Osteoblast (primary cell): ENCODE data around the gene RPL10. TPM values are rescaled to one million over a fixed set of nuclear protein-coding genes. Genes with fewer than 3 reads are reported as not detected.

Experiments
- DNase-seq: peaks from one replicate; pipeline ENCODE4 v3.0.0; 2011; ENCODE audit warnings: low spot score, mixed read lengths; ENCODE audit not compliant: insufficient read length; ENCODE audit errors: missing footprints
- H2AFZ ChIP-seq: 2 replicates; pipeline ENCODE4 v1.6.0; 2011; ENCODE audit warnings: mild to moderate bottlenecking, low read length
- H3K27ac ChIP-seq: 2 replicates; pipeline ENCODE4 v1.5.1; 2011; ENCODE audit warnings: mild to moderate bottlenecking, low read depth, low read length, moderate library complexity
- H3K27me3 ChIP-seq: 2 replicates; pipeline ENCODE4 v1.6.0; 2012; ENCODE audit warnings: mild to moderate bottlenecking, control low read depth, inconsistent platforms, low read length, moderate library complexity; ENCODE audit not compliant: insufficient read depth
- H3K36me3 ChIP-seq: 2 replicates; pipeline ENCODE4 v1.5.1; 2011; ENCODE audit warnings: mild to moderate bottlenecking, low read length, control low read depth, moderate library complexity; ENCODE audit not compliant: insufficient read depth
- H3K4me1 ChIP-seq: 2 replicates; pipeline ENCODE4 v1.5.1; 2011; ENCODE audit warnings: mild to moderate bottlenecking, low read length, control low read depth, moderate library complexity; ENCODE audit not compliant: insufficient read depth
- H3K4me2 ChIP-seq: 2 replicates; pipeline ENCODE4 v1.6.0; 2011; ENCODE audit warnings: mild to moderate bottlenecking, low read length; ENCODE audit not compliant: insufficient read depth
- H3K4me3 ChIP-seq: fragments of 200-600 bp; sonication (generic); 3 replicates; pipeline ENCODE4 v1.5.1; 2012; ENCODE audit warnings: mild to moderate bottlenecking, low read length, inconsistent platforms; ENCODE audit not compliant: insufficient read depth
- H3K79me2 ChIP-seq: 2 replicates; pipeline ENCODE4 v1.6.0; 2012; ENCODE audit warnings: mild to moderate bottlenecking, low read length, control low read depth, inconsistent platforms; ENCODE audit not compliant: insufficient read depth
- H3K9me3 ChIP-seq: 2 replicates; pipeline ENCODE4 v1.5.1; 2011; ENCODE audit warnings: low read depth, low read length, control low read depth
- H4K20me1 ChIP-seq: 2 replicates; pipeline ENCODE4 v1.6.0; 2012; ENCODE audit warnings: mild to moderate bottlenecking, low read length, control low read depth; ENCODE audit not compliant: insufficient read depth
- total RNA-seq: library from RNA; depleted of rRNA; stranded (reverse); fragments of >200 nt; gene quantifications from 2 replicates; pipeline ENCODE4 v1.2.3, GENCODE V29; 2012
- TF ChIP-seq, protein P1 (sequence below): IDR thresholded peaks from 2 replicates; pipeline ENCODE4 v1.5.1; 2011; ENCODE audit warnings: mild to moderate bottlenecking, low read depth, low read length, moderate library complexity; ENCODE audit errors: extremely low read depth

Gene RPL10
- total RNA-seq, 1 donor: 2,517 TPM

DNA sequence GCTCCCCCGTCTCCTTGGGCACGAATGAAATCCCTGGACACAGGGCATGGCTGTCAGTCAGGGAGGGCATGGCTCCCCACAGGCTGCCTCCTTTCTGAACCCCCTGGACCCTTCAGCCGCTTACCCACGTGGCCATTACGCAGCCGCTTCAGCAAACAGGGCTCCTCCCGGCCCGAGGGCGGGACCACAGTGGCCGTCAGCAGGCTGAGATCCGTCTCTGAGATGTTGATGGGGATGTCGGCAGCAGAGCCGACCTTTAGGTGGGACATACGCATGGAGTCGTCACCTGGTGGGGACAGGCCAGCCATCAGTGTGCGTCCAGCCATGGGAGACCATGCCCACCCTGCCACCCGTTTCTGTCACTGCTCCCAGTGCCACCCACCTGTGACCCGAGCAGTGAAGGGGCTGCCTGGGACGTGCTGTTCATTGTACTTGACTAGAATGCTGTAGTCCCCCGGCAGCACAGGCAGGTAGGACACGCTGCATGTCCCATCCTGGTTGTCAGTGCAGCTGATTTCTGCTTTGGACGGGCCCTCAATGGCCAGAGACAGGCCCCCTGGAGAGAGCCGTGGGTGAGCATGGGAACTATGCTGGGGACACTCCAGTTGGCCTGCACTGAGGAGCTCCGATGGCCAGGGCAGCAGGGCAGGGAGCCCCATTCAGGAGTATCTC is 44.9 kb upstream of the RPL10 start:
- peaks cover 87% of the 10 kb centered on the region for H3K36me3 ChIP-seq
- no peak overlapping the region for H2AFZ ChIP-seq
- no peak overlapping the region for H3K4me2 ChIP-seq
- no peak for DNase-seq
- H4K20me1 ChIP-seq: peaks cover 70% of the 10 kb centered on the region
- no peaks in the 10 kb centered on the region for H3K9me3 ChIP-seq
- no peaks in the 10 kb centered on the region for H3K27me3 ChIP-seq
- no peaks in the 10 kb centered on the region for H3K4me1 ChIP-seq
- H3K4me3 ChIP-seq: no peak overlapping the region
- H3K79me2 ChIP-seq: peaks cover 17% of the 10 kb centered on the region
- H3K27ac ChIP-seq: no peak overlapping the region
- TF ChIP-seq, protein P1, sequence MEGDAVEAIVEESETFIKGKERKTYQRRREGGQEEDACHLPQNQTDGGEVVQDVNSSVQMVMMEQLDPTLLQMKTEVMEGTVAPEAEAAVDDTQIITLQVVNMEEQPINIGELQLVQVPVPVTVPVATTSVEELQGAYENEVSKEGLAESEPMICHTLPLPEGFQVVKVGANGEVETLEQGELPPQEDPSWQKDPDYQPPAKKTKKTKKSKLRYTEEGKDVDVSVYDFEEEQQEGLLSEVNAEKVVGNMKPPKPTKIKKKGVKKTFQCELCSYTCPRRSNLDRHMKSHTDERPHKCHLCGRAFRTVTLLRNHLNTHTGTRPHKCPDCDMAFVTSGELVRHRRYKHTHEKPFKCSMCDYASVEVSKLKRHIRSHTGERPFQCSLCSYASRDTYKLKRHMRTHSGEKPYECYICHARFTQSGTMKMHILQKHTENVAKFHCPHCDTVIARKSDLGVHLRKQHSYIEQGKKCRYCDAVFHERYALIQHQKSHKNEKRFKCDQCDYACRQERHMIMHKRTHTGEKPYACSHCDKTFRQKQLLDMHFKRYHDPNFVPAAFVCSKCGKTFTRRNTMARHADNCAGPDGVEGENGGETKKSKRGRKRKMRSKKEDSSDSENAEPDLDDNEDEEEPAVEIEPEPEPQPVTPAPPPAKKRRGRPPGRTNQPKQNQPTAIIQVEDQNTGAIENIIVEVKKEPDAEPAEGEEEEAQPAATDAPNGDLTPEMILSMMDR: no peak

DNA sequence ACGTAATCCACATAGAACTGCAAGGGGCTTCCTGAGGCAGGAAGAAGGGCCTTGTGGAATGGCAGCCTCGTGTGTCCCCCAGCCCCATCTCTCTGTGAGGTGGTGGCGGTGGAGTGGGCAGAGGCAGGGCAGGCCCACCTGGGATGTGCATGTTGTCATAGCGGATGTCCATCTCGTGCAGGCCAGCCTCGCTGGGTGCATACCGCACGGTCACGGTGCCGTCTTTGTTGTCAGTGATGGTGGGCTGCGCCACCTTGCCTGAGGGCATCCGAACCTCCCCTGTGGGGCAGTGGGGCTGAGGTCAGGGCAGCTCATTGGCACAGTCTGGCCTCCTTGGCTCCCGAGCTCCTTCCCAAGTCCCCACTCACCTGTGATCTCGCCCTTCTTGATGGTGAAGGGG is 44.2 kb upstream of the RPL10 start:
- Histone ChIP-seq H3K4me2 (no peak overlapping the region), H3K79me2 (peaks cover 24% of the 10 kb centered on the region), H3K27me3 (no peaks in the 10 kb centered on the region), H3K9me3 (no peaks in the 10 kb centered on the region), H4K20me1 (peaks cover 72% of the 10 kb centered on the region), H3K27ac (no peak overlapping the region), H3K4me3 (no peak overlapping the region), H2AFZ (no peak overlapping the region), H3K4me1 (no peaks in the 10 kb centered on the region), H3K36me3 (peaks cover 91% of the 10 kb centered on the region)
- TF ChIP-seq, protein P1: no peak
- DNase-seq: no peak

DNA sequence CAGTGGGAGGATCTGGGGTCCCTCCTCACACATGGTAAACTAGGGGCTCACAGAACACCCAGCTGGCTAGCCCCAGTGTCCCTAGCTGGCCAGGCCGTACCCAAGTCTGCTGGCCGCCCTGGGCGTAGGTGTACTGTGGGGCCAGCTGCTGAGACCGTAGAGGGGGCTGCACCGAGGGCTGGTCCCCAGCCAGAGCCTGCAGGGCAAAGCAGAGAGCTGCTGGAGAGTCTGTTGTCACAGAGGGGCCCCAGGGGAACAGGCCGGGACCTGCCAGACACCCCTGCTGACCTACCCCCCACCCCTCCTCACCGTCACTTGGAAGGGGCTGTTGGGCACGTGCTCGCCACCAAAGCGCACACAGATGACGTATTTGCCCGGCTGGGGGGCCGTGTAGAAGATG is 43.7 kb upstream of the RPL10 start:
- TF ChIP-seq, protein P1: no peak
- H3K36me3 ChIP-seq: peaks cover 93% of the 10 kb centered on the region
- no peak for DNase-seq
- no peaks in the 10 kb centered on the region for H3K9me3 ChIP-seq
- no peak overlapping the region for H2AFZ ChIP-seq
- H3K4me2 ChIP-seq: no peak overlapping the region
- H3K79me2 ChIP-seq: peaks cover 29% of the 10 kb centered on the region
- H3K4me1 ChIP-seq: no peaks in the 10 kb centered on the region
- no peak overlapping the region for H3K27ac ChIP-seq
- H3K4me3 ChIP-seq: no peak overlapping the region
- peaks cover 73% of the 10 kb centered on the region for H4K20me1 ChIP-seq
- no peaks in the 10 kb centered on the region for H3K27me3 ChIP-seq

DNA sequence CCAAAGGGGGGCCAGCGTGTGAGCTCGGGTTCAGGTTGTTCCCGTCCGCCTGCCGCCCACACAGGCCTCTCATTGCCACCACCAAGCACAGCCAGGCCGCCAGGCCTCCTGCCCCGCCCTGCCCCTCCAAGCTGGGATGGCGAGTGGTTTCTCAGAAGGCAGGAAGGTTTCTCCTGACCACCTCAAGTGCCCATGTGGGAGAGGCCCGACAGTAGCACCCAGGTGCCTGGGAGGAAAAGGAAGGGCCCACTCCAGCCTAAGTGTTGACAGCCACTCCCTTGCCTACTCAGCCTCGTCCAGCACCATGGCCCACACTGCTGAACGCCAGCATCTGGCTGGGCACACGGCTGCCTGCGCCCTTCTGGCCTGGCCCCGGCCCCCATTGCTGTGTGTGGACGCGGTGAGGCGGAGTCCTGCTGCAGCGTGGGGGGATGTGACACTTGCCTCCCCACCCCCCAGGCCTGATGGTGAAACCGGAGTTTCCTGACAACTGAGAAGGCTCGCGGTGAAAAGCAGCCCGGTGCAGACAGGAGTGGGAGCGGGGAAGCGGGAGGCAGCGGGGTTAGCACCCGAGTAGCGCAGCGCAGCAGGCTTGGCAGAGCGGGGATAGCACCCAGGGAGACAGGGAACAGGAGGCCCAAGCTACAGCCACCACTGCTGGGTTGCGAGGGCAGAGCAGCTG is 42.9 kb upstream of the RPL10 start:
- Histone ChIP-seq H4K20me1 (peaks cover 74% of the 10 kb centered on the region), H3K4me2 (no peak overlapping the region), H3K27ac (no peak overlapping the region), H2AFZ (no peak overlapping the region), H3K4me3 (no peak overlapping the region), H3K27me3 (no peaks in the 10 kb centered on the region), H3K79me2 (peaks cover 36% of the 10 kb centered on the region), H3K4me1 (no peaks in the 10 kb centered on the region), H3K36me3 (peaks cover 93% of the 10 kb centered on the region), H3K9me3 (no peaks in the 10 kb centered on the region)
- no peak for DNase-seq
- TF ChIP-seq, protein P1: no peak
